HK-2 (cell line): ENCODE results near the gene KCNMB1.

Source experiments
- DNase-seq: peaks from one replicate; pipeline ENCODE4 v3.0.0-alpha.2; 2018; ENCODE audit not compliant: unreplicated experiment

The KCNMB1 gene, protein sequence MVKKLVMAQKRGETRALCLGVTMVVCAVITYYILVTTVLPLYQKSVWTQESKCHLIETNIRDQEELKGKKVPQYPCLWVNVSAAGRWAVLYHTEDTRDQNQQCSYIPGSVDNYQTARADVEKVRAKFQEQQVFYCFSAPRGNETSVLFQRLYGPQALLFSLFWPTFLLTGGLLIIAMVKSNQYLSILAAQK

DNA sequence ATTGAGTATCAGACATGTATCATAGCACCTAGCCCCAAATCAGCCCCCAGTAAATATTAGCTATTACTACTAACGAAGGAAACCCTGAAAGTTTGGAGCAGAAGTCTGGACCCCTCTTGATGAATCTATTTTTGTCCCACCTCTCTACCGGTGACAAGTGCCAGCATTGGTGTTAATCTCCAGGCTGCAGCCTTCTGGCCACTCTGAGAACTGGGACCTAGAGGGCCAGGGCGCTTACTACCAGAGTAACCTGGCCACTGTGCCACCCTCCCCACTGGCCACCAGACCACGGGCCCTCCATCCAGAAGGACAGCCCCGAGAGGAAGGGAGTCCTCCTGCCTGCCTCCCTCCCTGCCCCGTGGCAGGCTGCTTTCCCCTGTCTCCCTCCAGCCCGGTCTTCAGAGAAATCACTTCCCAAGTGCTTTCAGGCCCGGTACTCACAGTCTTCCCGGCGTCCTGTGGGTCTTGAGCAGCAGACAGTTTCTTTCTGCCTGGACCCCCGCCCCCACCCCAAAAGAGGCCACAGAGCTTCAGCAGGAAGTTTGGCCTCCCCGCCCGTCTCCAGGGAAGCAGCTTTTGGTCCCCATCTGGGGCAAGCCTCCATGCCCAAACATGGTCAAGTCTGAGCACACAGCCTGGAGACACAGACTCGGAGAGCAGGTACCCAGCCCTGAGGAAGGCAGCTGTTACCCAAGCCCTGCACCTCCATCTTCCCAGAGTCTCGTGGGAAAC lies at the start of gene KCNMB1:
Gene KCNMB1, minus strand, starts transcription at position 550 of the 732 bp plus-strand sequence. CDS start 3,920 bp downstream, outside the sequence.
- DNase-seq, result no peak

DNA sequence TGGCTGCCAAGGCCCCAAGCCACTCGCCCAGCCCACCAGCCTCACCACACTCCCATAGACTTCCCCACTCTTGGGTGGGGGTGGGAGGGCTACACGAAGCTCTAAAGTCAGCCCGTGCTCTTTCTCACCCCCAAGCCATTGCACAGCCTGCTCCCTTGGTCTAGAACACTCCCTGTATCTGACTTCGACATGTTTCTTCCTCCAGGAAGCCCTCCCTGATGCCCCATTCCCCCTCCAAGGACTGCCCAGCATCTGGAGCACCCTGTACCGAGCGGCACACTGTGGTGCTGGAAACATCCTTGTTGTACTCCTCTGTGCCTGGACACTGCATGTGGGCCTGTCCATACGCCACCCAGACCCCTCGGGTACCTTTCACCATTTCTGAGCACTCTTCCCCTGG lies 49.4 kb upstream of the KCNMB1 start:
- no peak for DNase-seq

DNA sequence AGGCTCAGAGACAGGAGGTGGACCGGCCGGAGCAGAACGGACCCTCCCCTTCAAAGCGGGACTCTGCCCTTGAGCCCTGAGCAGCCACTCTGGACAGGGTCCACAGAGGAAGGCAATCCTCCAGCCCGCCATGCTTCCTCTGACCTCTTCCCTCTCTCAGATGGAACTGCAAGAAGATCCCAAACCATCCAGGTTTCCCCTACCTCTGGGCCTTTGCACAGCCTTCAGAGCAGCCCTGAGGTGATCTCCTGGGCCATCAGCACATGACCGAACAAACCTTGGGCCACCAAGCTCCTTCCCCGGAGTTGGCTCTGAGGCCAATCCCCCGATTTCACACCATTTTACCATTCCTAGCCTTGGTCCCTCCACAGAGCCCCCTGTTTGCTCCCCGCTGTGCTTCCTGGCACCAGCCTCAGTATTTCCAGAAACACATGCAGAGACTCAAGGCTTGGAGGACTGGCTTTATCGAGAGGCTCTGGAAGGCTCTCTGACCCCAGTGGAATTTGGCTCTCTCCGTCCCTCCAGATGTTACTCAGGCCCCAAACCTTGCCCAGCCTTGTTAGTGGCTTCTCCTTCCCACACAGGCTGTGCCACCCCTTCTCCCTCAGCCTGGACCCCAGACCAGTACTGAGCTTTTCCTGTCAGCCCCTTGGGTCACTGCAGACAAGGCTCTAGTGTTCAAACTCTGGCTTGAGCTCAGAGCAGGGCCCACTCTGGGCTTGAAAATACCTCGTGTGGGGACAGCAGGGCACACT lies 48.6 kb upstream of the KCNMB1 start:
- DNase-seq, result no peak

DNA sequence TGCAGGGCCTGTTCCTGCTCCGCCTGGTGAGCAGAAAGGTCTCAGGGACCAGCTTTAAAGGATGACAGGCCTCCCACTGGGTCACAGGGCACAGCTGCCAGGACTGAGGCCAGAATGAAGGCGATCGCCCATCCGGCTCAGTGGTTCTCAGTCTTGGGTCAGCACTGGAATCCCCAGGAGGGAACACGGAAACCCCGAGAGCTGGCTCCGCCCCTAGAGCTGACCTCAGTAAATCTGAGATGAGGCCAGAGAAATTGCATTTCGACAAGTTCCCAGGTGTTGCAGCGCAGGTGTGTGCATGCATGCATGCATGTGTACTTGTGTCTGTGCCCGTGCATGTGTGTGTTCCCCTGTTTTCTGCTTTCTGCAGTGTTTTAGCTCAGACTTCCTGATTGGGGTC lies 47.2 kb upstream of the KCNMB1 start:
- DNase-seq, result peak; percentile 5

DNA sequence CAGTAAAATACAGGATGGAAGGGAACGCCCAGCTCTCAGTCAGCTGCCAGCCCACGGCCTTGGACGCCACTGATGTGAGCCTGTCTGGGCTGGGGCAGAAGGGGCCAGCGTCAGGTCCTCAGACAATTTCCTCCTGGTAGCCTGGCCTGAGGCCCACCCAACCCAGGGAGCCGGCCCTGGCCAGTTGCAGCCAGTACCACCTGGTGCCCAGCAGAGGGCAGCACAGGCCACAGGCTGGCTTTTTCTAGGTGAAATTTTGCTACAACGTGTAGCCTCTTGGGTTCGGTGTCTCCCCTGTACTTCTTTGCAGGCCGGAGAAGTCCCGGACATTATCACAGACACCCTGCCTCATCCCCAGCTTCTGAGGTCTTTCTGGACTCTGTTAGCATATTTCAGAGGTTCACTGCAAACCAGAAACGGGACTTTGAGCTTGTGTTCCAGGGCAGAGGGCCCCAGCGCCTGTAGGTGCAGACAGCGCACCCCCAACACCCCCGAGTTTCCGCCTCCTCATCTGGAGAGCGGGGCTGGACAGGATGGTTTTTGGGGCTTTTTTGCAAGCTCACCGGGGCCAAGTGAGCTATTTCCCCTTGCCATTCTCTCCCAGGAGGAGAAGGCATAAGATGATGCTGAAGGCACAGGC lies 45.9 kb upstream of the KCNMB1 start:
- peak; percentile 61 for DNase-seq

DNA sequence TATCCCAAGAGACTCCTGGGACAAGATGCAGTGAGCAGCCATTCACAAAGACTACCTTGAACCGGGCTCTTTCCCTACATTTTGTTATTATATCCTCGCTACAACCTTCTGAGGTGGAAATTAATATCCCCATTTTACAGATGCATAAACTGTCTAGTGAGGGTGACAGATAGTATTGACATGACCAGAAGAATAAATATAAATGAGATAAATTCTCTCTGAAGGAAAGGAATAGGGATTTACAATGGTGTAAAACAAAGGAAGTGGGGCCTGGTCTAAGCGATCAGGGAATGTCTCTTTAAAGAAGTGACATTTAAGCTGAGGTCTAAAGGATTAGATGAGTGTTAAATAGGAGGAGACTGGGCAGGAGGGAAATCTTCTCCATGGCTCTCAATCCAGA lies 43.5 kb upstream of the KCNMB1 start:
- DNase-seq, result no peak

DNA sequence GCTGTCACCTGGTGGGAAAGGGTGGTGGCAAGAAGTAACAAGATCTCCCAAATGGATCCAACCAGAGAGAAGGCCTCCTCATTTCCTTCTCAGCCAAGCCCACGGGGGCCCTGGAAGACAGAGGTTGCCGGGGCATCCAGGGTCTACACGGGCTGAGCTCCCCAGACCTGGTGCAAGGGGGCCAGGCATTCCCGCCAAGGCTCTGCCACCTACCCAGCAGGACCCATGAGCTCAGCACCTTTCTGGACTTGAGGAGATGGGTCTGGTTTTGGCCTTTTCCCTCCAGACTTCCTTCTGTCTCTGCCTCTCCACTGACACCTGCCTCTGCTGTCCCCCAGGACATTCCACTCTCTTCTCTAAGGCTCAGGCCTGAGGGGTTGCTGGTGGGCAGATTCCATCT lies 42.4 kb upstream of the KCNMB1 start:
- DNase-seq, result no peak

DNA sequence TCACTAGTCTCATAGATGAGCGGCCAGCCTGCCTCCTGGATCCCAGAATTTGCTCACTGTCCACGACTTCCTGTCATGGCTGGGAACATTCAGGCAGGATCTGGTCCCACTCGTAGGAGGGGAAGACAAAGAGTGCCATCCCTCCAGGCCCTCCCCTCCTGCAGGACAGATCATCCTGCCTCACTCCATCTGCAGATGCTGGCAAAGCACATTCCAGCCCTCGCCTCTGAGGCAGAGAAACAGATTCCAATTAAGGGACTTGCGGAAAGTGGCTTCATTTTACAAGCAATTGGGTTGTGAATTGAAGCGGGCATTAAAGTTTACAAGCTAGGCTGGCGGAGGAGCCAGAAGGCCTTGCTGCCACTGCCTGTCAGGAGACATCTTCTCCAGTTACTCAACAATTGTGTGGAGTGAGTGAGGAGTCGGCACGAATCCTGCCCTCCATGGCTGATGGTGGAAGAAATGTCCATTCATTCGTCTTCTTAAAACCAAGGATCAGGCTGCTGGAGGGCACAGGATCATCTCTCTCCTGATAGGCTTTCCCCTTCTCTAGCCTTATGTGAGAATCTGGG lies 41.8 kb upstream of the KCNMB1 start:
- no peak for DNase-seq

DNA sequence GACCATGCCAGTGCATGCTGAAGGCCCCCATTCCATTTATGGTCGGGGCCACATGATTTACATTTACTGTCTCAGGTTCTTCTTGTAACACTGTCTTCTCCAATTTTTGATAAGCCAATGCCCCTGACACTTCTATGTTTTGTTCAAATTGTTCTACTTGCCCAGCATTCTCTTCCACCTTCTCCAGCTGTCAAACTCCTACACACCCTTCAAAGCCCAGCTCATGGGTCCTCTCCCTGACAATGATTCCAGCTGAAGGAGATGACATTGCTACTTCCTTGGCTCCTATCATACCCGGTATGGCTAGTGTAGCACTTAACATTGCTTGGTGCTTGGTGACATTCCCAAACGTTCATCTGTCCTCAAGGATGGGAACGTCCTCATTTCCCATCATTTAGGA lies 41.1 kb upstream of the KCNMB1 start:
- no peak for DNase-seq

DNA sequence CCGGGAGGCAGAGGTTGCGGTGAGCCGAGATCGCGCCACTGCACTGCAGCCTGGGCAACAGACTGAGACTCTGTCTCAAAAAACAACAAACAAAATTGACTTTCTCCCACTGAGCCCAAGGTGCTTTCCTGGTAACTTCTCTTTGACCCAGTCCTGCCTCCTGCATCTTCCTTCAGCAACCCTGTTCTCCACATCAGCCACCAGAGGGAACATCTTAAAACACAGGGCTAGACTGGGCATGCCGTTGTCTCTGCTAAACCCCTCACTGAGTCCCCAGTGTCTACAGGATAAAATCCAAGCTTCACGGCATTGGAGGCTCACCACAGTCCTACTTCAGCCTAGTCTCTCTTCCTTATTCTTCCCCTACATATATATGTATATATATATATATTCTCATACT lies 39.8 kb upstream of the KCNMB1 start:
- DNase-seq, result no peak

DNA sequence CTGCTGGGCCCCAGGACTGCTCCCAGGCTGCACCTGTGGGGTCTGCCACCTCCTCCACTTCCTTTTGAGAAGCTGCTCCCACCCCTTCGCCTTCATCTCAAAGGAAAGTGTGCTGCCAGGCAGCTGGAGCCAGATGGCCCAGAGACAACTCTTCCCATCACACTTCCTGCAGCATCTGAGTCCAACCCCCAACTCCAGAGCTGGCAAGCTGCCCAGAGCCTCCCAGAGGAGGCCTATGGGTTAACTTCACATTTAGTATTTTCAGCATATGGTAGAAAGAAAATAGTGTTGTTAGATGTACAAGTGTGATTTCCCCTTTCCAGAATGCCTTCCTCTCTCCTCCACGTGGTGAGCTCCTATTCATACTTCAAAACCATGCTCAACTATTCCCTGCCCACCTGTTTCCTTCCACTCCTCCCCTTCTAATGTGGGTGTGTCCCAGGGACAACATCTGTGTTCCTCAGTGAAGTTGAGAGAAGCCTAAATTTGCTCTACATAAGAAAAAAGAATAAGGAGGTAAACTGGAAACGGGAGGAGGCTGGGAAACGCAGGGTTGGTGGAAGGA lies 38.6 kb upstream of the KCNMB1 start:
- no peak for DNase-seq

DNA sequence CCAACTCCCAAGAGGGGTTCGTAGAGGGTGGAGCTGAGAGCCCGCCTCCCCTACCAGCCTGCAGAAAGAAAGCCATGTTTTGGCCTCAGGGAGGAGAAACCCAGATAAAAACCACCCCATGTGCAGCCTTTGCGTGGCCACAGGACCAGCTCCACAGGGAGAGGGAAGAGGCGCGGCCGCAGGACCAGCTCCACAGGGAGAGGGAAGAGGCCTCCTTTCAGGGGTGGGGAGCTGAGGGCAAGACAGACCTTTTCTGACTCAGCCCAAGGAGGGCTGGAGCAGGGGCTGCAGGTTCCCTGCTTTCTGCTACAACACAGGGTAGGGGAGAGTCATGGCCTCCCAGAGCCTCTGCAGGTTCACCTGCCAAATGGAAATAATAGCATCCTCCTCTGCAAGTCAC lies 37.6 kb upstream of the KCNMB1 start:
- DNase-seq, result no peak

DNA sequence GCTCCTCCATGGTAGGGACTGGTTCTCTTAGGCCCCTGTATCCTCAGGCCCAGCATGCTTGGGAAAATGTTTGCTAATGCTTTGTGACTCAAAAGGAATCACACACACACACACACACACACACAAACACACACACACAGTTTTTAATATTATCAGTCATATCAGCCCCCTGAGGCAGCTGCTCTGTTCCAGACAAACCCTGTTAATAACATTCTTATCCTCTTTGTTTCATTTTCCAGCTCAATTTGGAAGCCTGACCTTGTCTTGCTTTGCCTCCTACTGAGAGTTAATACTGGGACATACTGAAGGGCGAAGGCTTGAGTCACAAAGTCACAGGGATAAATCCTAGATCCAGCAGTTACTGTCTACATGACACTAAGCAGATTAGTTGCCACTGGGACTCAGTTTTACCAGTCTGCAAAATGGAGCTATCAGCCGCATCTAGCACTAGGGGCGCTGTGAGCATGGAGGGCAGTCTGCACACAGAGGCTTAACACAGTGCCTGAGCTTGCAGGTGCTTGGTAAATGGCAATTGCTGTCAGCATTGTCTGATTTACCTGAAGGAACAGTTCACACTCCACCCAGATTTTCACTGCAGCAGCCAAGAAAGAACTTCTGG lies 37.1 kb upstream of the KCNMB1 start:
- no peak for DNase-seq

DNA sequence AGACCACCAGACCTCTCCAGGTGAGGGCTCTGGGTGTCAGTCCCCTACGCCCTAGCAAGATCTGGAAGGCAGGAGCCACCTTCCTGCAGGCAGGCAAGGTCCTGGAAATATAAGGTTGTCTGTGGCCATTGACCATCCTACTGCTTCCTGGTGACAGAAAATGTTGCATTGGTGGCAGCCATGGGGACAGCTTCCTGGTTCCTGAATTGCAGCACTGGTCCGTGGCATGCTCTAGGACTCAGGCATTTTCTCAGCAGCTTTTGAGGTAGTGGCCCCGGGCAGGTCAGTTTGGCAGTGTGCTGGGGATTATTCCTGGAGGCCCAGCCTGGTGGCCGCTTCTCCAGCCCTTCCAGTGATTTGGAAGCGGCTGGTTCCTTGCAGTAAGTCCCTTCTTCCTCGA lies 36.6 kb upstream of the KCNMB1 start:
- DNase-seq, result no peak

DNA sequence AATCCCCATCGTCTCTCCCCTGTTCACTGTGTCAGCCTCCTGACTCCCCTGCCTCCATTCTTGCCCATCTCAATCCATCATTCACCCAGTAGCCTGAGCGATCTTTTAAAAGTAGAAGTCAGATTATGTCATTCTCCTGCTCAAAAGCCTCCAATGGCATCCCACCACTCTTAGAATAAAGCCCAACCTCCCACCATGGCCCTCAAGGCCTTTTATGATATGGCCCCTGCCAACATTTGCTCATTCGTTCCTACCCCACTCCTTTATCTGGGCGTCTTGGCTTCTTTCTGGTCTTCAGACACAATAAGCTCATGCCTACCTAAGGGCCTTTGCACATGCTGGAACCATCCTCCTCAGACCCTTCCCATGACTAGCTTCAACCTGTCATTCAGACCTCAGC lies 35.5 kb upstream of the KCNMB1 start:
- no peak for DNase-seq

DNA sequence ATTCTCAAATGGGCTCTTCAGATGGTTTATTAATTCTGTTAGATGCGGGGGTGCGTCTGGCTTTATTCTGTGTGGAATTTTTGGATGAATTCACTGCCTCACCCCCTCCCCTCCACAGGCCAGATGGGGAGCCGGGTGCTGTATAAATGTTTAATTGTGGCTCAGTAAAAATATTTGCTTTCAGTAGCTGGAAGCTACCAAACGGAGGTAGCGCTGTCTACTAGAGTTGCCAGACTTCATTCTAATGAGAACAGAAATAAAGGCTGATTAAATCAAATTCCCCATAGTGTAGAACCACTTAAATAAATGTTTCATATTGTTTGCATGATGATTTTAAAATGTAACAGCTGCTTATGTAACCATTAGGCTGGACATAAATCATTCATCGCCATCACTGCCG lies 34.5 kb upstream of the KCNMB1 start:
- no peak for DNase-seq

DNA sequence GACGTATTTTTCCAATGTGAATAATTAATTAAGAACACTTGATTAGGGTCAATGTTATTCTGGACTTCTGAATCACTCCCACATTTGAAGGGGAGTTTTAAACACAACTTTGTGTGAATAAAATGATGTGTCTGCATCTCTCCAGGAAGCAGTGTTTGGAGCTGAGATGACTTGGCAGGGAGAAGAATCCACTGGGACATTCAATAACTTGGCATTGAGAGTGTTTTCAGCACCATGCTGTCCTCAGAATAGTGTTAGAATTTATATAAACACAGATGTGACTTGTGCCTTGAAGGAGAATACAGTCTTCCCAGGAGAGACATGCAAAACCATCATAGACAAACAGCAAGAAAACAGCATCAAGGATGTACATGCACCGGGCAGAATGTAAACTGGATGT lies 32.7 kb upstream of the KCNMB1 start:
- no peak for DNase-seq

DNA sequence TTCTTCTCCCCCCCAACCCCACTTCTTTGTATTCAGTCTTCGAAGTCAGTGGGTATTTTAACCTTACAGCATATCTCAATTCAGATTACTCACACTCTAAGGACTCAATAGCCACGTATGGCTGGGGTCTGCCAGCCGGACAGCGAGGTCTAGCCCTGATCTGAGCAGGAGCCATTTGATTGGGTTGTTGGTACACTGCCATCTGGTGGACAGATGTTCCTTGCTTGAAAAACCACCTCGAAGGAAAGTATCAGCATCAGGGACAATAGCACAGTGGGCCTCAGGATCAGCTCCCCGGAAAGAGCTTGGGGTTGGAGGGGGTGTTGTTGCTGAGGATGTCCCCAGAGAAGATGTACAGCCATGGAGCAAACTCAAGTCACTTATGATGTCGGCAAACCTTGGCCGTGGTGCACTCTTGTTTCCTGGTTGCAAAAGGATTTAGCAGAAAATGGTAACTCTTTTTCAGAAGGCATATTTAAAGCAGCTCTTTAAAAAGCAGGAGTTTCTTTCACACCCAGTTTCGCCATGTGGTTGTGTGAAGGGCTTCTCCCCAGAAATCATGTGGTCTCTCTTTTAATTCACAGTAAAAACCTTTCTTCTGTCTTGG lies 31.7 kb upstream of the KCNMB1 start:
- DNase-seq, result peak; percentile 16

DNA sequence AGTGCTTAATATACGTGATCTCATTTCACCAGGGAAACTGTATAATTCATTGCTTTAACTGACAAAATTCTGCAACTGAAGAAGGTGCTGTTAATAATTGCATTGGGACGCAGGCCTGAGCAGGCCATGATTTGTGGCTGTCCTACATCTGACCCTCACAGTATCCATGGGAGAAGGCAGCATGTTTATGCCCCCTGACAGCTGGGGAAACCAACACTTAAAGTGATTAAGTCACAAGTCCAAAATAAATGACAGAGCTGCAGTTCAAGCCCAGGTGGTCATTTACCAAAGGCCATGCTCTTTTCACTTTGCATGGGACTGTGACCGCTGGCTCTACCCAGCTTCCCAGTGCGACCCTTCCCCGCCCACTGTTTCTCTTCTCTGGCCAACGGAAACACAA lies 30.5 kb upstream of the KCNMB1 start:
- DNase-seq, result no peak

DNA sequence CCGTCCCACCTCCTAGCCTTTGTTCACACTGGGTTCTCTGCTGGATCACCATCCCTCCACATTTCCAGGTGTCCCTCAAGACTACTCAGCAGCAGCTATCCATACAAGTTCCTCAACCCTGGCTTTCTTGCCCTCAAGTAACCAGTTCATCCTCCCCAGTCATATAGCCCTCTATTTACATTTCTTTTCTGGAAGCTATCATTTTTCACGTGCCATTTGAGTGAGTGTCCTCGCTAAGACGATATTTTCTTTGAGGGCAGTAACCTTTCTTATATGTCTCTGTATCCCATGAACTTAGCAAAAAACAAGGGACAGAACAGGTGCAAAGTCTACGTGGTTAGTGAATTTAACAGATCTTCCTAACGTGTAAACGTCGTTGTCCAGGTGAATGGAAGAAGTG lies 29.6 kb upstream of the KCNMB1 start:
- no peak for DNase-seq

DNA sequence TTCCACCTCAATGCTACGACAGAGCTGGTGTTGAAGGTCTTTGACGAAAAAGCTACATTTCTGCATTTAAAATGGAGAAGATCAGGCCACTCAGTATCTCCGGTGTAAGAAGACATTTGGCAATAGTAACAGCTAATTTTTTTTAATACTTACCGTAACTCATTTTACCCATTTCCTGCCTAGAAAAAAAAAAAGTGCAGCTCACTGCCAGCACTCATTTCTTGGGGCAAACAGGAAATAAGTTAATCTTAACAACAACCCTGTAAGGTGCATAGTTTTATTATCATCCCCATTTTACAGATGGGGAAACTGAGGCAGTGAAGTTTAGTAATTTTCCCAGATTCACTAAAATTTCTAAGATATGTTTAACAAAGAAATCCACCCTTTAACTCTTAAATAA lies 27.4 kb upstream of the KCNMB1 start:
- no peak for DNase-seq
